Thyroid gland (tissue), 4 donors: ENCODE data around the gene SIK3.

Source experiments
- POLR2A ChIP-seq, 2 donors: fragments of 450-650 bp; IDR thresholded peaks; one replicate each; pipeline ENCODE4 v1.6.1; 2017; ENCODE audit warnings: antibody characterized with exemption in 2 of 2, mild to moderate bottlenecking in 2 of 2, moderate library complexity in 1 of 2
- TF ChIP-seq, protein P1 (sequence below), 6 experiments: fragments of 200-600 bp in 3 of 6; fragments of 450-650 bp in 3 of 6; sonication (generic) in 3 of 6; IDR thresholded peaks; one replicate each; pipeline ENCODE4 v1.5.1; 2016 to 2019; ENCODE audit warnings: antibody characterized with exemption in 6 of 6, mild to moderate bottlenecking in 2 of 6, inconsistent platforms in 1 of 6, moderate library complexity in 1 of 6

DNA sequence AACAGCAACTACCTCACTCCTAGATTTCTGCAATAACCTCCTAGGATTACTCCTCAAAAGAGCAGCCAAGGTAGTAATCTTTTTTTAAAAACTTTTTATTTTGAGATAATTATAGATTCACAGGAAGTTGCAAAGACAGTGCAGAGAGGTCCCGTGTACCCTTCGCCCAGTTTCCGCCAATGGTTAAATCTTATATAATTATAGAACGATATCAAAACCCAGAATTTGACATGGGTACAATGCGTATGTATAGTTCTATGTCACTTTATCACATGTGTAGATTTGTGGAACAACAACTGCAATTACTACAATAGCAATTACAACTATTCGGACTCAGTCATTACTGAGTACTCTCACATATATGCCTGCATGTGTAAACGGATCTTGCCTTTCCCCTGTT, 166.0 kb downstream of the SIK3 start:
- TF ChIP-seq, protein P1, sequence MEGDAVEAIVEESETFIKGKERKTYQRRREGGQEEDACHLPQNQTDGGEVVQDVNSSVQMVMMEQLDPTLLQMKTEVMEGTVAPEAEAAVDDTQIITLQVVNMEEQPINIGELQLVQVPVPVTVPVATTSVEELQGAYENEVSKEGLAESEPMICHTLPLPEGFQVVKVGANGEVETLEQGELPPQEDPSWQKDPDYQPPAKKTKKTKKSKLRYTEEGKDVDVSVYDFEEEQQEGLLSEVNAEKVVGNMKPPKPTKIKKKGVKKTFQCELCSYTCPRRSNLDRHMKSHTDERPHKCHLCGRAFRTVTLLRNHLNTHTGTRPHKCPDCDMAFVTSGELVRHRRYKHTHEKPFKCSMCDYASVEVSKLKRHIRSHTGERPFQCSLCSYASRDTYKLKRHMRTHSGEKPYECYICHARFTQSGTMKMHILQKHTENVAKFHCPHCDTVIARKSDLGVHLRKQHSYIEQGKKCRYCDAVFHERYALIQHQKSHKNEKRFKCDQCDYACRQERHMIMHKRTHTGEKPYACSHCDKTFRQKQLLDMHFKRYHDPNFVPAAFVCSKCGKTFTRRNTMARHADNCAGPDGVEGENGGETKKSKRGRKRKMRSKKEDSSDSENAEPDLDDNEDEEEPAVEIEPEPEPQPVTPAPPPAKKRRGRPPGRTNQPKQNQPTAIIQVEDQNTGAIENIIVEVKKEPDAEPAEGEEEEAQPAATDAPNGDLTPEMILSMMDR (IDR thresholded peaks at IDR 0.05) = no peak
- TF ChIP-seq POLR2A (IDR thresholded peaks at IDR 0.05) = no peak
